ENCODE data around the gene CCRL2. TPM values are rescaled to one million over a fixed set of nuclear protein-coding genes. Genes with fewer than 3 reads are reported as not detected.

Gene CCRL2
- 1 to 10 TPM in 1 of 2 donors, not detected in 1; 1.3 TPM for total RNA-seq

GRCh38 chr3:46406788-46407611 lies at the start of gene CCRL2, which contains the start of gene CCR5AS:
Gene CCRL2, plus strand, starts transcription at chr3:46407259. Its CDS starts 821 bp downstream, at chr3:46408080.
Gene CCR5AS, minus strand, starts transcription at chr3:46407066.
- ATAC-seq (peak; percentile 76), DNase-seq (peak; percentile 54 to 89 (median 68))
- intact Hi-C loops (cut with DNase I) = no loop called here
- Histone ChIP-seq H3K4me3 (no peak within 1 kb of the TSS), H3K9me3 (no peaks in the 10 kb centered on the region), H3K4me1 (peaks cover 30% of the 10 kb centered on the region), H3K36me3 (replicated peaks in 1 of 2; ENCODE audit: insufficient read depth in 1 of 2, low read depth in 2 of 2) (no peaks in the 10 kb centered on the region), H3K27ac (peak within 1 kb of the TSS in 3 of 4 donors; percentile 56 to 78 (median 62)), H3K27me3 (no peaks in the 10 kb centered on the region)
- WGBS, 2 donors = 45 to 47% methylated on average over 20 of the region's 20 CpGs
- no peak for TF ChIP-seq CTCF (IDR thresholded peaks at IDR 0.05)
- TF ChIP-seq POLR2A (IDR thresholded peaks at IDR 0.05) = peak in 2 of 3 donors; percentile 33 to 63

GRCh38 chr3:46358466-46358865 lies 48.6 kb upstream of the CCRL2 start:
- no peaks in the 10 kb centered on the region for H3K36me3 ChIP-seq (replicated peaks in 1 of 2; ENCODE audit: insufficient read depth in 1 of 2, low read depth in 2 of 2)
- intact Hi-C loops (cut with DNase I) = no loop called here
- 69 to 81% methylated on average over 6 of the region's 6 CpGs for WGBS, 2 donors
- H3K27ac ChIP-seq = no peak overlapping the region
- no peaks in the 10 kb centered on the region for H3K4me1 ChIP-seq
- ATAC-seq (no peak), DNase-seq (no peak)
- no peaks in the 10 kb centered on the region for H3K9me3 ChIP-seq
- no peaks in the 10 kb centered on the region for H3K27me3 ChIP-seq
- no peak overlapping the region for H3K4me3 ChIP-seq
- no peak for TF ChIP-seq POLR2A (IDR thresholded peaks at IDR 0.05)
- no peak for TF ChIP-seq CTCF (IDR thresholded peaks at IDR 0.05)

- Histone ChIP-seq H3K27me3 (no peaks in the 10 kb centered on the region), H3K4me3 (no peak overlapping the region), H3K36me3 (replicated peaks in 1 of 2; ENCODE audit: insufficient read depth in 1 of 2, low read depth in 2 of 2) (no peaks in the 10 kb centered on the region), H3K27ac (no peak overlapping the region), H3K4me1 (no peaks in the 10 kb centered on the region), H3K9me3 (no peaks in the 10 kb centered on the region)
- intact Hi-C loops (cut with DNase I) = no loop called here
- TF ChIP-seq CTCF (IDR thresholded peaks at IDR 0.05) = no peak
- ATAC-seq = no peak
- DNase-seq = no peak
- 56 to 58% methylated on average over 11 of the region's 11 CpGs for WGBS, 2 donors
These were observed 47.1 kb upstream of the CCRL2 start for GRCh38 chr3:46359733-46360493.

- no peak overlapping the region for H3K4me3 ChIP-seq
- no peaks in the 10 kb centered on the region for H3K4me1 ChIP-seq
- ATAC-seq = no peak
- no peak overlapping the region for H3K27ac ChIP-seq
- DNase-seq = no peak
- no peaks in the 10 kb centered on the region for H3K9me3 ChIP-seq
- no peaks in the 10 kb centered on the region for H3K27me3 ChIP-seq
- WGBS, 2 donors = 56 to 78% methylated on average over 6 of the region's 6 CpGs
- no peaks in the 10 kb centered on the region for H3K36me3 ChIP-seq (replicated peaks in 1 of 2; ENCODE audit: insufficient read depth in 1 of 2, low read depth in 2 of 2)
- intact Hi-C loops (cut with DNase I) = no loop called here
- no peak for TF ChIP-seq POLR2A (IDR thresholded peaks at IDR 0.05)
- TF ChIP-seq CTCF (IDR thresholded peaks at IDR 0.05) = no peak
These were observed 46.2 kb upstream of the CCRL2 start for GRCh38 chr3:46360907-46361306.
